Measurements from ENCODE around the gene AP2S1. TPM values are rescaled to one million over a fixed set of nuclear protein-coding genes. Genes with fewer than 3 reads are reported as not detected.
A peak's percentile ranks its signal among the peaks of the same experiment; 100 is the strongest.

AP2S1 gene
- total and polyA plus RNA-seq, 2 of the 8 experiments (the other 6 are each of a cell fraction or from before 2014, with no cell fraction given): 195 to 211 TPM

GRCh38 chr19:46861691-46862502 is 11.3 kb upstream of the AP2S1 start (continued):
- no peak for TF ChIP-seq PHF8 (conservative IDR thresholded peaks at IDR 0.05; ENCODE audit: low read depth, low read length)
- no peak for TF ChIP-seq RFX5 (IDR thresholded peaks at IDR 0.05; ENCODE audit: borderline replicate concordance, low read depth, low read length)
- TF ChIP-seq CTBP2 (IDR thresholded peaks at IDR 0.05; ENCODE audit: borderline replicate concordance, insufficient read depth, insufficient read length, low read length): no peak
- TF ChIP-seq SIN3A (conservative IDR thresholded peaks at IDR 0.05 in 1 of 2, IDR thresholded peaks at IDR 0.05 in 1 of 2; ENCODE audit: low read depth in 1 of 2, low read length in 2 of 2): peak; percentile 26 to 61; a peak in 1 of 4 replicates

Measured in H1 (cell line).